SU-DHL-6 (cell line): ENCODE results near the gene ZNF414.

Source experiments
- CTCF ChIP-seq: fragments of 200-600 bp; sonication (generic); IDR thresholded peaks from one replicate; pipeline ENCODE4 v1.5.1; 2017; ENCODE audit warnings: antibody characterized with exemption, mild to moderate bottlenecking, low read length, moderate library complexity; ENCODE audit not compliant: insufficient read depth, poor library complexity, severe bottlenecking
- EZH2phosphoT487 ChIP-seq: fragments of 200-600 bp; sonication (generic), shearing (Covaris generic); conservative IDR thresholded peaks from 2 replicates; pipeline ENCODE4 v1.6.1; 2018; ENCODE audit warnings: mild to moderate bottlenecking, antibody characterized with exemption, low read length, moderate library complexity, mixed read lengths

GRCh38 chr19:8478598-8478997, 35.4 kb downstream of the ZNF414 start:
- no peak for TF ChIP-seq CTCF
- no peak for TF ChIP-seq EZH2phosphoT487
